COR-L47 (cell line): ENCODE measurements around the gene P2RY6.

Experiments
- DNase-seq: peaks from one replicate; lab custom pipeline; 2025; lab: John Stamatoyannopoulos, UW

P2RY6 gene

DNA sequence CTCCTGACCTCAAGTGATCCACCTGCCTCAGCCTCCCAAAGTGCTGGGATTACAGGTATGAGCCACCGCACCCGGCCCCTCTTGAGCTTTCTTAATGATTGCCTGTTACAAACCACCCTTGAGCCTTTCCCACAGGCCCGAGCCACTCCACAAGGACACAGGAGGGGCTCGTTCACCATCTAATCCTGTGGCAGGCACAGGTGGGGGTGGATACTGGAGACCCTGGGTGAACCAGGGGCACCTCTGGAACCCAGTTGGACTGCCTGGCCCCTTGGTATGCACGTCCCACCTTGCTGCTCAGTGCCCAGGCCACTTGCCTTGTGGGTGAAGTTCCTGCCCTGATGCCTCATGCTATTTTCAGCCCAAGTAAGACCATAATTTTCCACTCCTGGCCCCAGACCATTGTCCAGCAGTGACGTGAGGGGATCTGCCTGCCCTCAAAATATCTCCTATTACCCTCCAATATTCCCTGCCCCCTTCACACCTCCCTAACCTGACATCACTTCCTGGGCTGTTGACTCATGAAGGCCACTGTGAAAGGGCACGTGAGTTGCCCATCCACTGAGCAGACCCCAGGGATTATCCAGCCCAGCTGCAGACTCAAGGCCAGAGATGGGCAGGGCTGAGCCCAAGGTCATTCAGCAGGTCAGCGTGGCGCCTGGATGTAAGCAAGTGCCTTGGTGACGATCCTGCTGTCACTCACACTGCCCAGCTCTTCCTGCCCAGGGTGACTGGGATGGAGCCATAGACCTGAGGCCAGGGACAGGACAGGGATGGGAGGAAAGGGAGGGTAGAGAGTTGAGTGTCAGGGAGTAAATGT is 34.5 kb upstream of the P2RY6 start:
- DNase-seq, result no peak

DNA sequence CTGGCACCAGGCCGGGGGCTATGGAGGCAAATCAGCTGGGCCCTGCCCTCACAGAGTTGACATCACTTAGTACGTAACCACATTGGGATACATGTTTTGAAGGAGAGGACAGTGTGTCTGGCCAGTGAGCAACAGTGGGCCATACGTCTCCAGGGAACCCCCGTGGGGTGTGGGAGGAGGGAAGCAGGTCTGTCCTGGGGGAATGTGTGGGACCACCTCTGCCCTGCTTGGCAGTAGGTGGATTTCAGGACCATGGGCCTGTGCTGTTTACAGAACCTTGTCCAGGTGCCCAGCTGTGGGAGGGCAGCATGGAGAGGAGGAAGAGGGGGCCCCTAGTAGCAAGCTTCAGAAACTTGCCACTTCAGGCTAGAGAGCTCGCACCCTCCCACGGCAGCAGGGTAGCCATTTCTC is 33.0 kb upstream of the P2RY6 start:
- no peak for DNase-seq

DNA sequence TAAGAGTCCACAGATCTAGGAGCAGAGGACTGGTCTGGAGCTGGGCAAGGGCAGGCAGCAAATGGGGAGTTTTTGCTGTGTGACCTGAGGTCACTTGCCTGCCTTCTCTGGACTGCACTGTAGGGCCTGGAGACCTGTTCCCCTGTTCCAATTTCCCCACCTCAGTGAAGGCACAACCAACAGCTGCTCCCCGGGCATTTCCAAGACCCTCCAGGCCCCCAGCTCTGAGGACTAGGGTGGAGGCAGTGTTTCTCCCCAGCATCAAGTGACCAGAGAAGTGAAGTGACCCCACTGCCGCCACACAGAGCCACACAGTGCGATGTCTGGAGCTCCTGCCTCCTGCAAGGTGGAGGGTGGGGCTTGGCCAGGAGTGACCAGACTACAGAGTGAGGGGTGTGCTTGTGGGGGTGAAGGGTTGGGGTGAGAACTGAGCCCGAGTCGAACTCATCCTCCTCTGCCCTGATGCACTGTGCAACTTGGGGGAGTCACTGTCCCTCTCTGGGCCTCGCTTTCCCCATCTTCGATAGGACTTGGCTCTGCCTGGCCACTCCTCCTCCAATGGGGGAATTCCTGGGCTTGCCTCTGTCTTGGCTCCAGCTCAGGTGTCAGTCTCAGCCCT is 32.5 kb upstream of the P2RY6 start:
- DNase-seq, result no peak

DNA sequence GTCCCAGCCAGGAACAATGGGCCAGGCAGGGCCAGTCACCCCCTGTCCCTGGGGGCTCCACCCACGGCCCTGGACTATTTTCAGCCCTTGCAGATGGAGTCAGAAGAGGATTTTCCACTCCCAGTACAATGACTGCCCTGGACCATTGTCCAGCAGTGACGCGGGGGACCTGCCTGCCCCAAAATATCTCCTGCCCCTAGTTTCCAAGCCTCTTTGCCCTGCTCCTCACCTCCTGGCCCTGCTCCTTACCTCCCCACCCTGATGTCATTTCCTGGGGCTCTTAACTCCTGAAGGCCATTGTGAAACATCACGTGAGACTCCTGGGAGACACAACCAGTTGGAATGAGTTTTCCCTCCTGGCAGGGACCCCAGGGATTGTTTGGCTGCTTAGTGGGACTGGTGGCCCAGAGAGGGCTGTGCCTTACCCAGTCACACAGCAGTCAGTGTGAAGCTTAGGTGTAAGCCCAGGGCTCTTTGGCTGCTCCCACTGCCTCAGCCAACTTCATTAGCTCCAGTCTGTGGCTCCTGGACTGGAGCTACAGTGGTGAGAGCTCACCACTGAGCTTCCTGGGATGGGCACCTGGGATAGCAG is 31.9 kb upstream of the P2RY6 start:
- DNase-seq, result no peak

DNA sequence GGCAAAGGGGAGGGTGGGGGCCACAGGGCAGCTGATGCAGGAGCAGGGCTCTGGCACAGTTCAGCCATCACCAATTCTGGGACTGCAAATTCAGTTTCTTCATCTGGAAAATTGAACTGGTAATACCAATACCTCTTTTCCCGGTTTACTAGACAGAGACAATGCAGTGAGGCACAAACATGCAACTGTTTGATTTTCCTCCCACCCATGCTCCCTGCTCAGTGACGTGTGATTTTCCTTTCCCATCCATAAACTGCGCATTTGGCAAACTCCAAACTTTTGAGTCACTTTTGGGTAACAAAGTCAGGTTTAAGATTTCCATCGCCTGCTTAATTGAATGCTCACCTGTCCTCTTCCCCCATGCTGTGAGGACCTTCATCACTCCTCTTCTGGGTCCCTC is 30.8 kb upstream of the P2RY6 start:
- DNase-seq, result no peak

DNA sequence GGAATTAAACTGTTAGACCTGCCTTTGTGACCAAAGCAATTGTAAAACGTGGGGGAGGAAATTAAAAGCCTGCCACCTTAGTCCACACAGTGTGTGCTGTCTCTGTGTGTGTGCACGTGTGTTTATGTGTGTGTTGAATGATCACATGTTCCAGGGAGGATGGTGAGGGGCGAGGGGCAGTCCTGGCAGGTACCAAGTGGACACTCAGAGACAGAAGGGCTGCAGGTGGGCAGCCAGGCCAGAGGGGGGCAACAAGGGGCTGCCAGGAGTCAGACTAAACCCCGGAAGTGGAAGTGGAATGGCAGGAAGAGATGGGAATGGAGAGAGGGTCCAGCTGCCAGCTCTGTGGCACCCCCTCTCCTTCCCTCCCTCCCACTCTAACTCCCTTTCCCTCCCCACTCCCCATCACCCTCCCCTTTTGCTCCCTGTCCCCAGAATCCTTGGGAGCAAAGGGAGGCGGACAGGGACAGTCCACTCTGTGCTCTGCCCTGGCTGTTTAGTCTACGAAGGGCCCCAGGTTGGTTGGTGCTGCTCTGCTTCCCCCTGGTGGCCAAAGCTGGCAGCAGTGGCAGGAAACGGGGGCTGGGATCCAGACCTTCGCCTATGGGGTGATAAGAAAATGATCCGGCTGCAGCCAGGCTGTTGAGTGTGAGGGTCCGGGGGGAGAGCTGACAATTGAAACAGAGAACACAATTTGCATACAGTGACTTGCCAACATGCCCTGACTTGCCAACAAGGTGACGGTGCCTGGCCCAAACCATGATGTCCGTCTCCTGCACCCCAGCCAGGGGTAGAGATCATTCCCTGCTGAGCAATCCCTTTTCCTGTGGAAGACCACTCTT is 29.7 kb upstream of the P2RY6 start:
- DNase-seq, result peak; percentile 70

DNA sequence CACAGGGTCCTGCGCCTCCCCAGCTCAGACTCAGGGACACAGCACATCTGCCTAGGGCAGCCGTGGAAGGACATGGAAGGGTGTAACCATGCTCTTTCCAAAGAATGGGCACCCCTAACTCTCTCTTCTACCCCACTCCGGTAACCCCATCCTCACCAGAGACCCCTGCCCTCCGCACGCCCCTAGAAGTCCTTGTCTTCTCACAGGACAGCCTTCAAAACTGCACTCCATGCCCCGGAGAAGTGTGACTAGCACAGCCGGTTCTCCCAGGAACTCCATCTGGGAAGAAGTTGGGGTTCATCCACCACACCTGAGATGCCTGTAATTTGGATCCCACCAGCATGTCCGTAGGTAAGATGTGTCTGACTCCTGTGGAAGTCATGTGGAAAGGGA is 29.0 kb upstream of the P2RY6 start:
- no peak for DNase-seq

DNA sequence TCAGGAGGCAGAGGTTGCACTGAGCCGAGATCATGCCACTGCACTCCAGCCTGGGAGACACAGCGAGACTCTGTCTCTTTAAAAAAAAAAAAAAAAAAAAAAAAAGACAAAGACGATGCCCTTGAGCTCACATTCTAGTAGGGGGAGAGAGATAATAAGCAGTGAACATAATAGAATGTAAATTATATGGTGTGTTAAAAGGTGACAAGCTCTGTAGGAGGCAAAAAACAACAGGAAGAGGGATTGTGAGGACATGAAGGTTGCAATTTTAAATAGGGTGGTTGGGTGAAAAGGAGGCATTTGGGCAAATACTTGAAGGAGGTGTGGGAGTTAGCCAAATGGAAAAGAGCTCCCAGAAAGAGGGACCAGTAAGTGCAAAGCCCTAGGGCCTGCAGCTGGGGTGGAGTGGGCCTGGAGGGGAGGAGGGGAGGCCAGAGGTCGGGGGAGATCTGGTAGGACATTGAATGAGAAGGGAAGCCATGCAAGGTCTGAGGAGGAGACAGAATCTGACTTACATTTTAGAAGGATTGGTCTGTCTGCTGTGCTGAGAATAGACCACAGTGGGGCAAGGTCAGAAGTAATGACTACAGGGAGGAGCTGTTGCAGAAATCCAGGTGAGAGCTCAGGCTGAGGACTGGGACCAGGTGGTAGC is 27.4 kb upstream of the P2RY6 start:
- peak; percentile 47 for DNase-seq

DNA sequence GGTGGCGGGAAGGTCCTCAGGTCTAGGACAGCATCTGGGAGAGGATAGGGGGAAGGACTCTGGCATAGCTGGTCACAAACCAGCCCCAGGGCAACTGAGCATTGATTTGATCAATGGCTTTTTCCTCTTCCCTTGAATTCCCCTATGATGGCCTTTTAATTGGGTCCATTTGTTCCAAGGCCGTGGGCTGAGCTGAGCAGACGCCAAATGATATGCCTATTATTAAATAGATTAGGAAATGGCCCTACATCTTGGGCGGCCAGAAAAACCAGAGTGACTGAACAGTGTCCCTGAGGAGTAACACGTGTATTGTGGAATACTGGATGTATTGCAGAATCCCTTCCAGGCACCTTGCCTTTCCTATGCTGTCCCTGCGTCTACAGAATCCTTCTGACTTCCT is 26.7 kb upstream of the P2RY6 start:
- DNase-seq, result no peak

DNA sequence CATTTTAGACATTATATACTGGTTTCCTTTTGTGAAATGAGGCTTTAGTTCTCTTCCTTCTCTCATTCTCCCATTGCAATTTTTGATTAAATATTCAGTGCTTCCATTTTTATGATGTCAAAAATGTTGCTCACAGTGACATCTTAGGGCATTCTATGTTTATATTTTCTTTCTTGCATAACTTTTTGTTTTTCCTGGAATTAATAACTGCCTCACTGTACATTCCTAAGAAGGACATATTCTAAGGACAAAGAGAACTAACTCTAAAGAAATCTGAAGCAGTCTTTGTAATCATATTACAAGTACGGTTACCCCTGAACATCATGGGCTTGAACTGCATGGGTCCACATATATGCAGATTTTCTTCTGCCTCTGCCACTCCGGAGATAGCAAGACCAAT is 25.8 kb upstream of the P2RY6 start:
- DNase-seq, result no peak

DNA sequence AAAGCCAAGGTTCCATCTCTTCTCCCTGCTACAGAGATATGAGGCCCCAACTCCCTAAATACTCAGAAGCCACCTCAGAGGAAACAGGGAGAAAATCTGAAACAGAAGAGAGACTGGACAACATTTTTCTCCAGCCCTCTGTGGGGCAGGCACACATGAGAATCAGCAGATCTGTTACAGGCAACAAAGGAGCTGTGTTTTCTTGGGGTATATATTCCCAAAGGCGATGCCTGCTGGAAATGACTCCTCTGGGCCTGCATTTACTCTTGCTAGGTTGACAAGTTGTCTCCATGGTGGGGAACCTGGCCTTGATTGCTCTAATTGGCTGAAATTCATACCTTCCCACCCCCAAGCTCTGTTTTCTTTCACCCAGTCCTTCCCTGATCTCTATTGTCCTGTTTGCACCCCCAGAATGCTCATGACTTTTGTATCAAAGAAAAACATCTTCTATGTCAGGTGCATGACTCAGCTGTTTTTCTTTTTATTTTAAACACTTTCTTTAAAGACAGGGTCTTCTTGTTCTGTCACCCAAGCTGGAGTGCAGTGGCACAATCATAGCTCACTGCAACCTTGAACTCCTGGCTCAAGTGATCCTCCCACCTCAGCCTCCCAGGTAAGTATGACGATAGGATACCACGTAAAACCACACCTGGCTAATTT is 23.5 kb upstream of the P2RY6 start:
- DNase-seq, result no peak

DNA sequence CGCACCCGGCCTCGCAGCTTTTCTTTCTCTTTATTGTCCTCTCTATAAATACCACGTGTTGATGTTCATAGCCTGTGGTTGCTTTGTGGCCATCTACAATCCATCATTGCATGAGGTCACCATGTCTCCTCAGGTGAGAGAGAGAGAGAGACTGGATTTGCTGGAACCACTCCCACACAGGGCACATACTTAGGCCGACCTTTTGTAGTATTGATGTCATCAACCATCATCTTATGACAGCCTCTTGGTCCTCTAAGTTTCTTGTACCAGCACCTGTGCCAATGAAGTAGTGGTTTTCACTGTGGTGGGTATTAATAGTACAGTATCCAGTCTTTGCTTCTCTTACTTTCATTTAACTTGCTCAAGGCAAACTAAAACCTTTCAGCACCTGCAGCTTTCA is 22.8 kb upstream of the P2RY6 start:
- DNase-seq, result no peak

DNA sequence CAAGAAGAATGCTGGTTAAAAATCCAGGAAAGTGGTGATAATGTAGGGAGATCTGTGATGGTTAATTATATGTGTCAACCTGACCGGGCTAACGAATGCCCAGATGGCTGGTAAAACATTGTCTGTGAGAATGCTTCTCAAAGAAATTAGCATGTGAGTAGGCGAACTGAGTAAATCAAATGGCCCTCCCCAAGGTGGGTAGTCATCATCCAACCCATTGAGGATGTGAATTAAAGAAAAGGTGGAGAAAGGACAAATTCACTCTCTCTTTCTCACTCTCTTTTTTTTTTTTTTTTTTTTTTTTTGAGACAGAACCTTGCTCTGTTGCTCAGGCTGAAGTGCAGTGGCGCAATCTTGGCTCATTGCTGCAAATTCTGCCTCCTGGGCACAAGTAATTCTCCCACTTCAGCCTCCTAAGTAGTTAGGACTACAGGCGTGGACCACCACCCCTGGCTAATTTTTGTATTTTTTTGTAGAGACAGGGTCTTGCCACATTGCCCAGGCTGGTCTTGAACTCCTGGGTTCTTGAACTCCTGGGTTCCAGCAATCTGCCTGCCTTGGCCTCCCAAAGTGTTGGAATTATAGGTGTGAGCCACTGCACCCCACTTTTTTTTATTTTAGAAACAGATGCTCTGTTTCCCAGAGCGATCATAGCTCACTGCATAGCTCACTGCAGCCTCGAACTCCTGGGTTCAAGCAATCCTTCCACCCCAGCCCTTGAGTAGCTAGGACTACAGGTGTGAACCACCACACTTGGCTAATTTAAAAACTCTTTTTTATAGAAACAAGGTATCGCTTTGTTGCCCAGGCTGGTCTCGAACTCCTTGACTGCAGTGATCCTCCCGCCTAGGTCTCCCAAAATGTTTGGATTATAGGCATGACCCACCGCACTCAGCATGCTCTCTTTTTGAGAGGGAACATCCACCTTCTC is 22.0 kb upstream of the P2RY6 start:
- no peak for DNase-seq

DNA sequence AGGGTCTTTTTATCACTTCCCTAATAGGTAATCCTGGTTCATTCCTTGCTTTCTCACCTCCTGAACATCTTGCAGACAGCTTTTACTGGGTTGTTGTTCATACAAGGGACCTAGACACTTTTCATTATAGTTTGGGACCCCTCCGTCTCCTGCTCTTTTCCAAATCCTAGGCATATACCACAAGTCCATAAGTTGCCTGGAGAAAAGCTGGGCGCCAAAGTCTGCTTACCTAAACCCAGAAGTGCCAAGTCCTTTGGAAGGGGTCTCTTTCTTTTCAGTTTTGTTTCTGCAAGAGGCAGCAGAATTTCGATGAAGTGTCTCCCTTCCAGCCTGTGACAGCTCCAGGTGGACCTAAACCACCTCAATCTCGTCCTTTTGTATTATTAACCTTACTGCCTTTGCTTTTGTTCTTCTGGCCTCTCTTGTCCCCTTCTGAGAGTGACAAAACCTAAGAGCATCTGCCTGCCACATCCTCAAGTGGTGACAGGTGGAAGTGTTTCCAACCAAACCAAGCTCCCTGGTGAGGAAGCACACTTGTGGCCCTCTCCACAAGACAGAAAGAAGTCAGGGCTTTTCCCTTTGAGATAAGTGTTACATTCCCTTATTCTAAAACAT is 19.5 kb upstream of the P2RY6 start:
- peak; percentile 38 for DNase-seq

DNA sequence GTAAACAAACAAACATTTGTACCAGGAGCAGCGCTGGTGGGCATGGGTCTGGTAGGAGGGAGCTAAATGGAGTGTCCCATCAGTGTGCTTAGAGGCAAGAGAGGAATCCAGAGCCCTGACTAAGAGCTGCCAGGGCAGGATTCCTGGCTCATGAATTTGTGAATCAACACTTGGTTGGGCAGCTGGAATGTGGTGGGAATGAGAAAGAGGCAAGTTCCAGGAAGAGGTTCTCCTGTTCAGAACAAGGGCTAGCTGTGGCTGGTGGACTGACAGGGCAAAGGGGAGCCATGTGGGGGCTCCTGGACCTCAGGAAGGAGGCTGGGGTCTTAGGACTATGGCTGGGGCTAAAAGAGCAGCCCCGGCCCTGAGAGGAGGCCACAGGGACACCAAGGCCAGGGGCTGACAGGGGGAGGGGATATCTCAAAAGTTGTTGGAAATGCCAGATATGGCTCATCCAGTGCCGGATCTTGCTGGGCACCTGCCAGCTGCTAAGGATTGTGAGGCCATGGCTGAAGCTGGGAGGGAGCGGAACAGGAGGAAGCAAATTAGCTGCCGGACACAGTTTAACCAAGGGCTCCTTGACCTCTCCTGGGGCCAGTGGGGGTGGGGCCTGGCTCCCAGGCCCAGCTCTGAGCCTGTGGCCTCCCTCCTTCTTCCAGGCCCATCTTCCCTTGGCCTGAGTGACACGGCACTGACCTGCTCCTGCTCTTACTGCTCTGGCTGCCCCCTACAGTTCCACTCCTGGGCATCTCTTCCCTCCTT is 14.6 kb upstream of the P2RY6 start:
- no peak for DNase-seq

DNA sequence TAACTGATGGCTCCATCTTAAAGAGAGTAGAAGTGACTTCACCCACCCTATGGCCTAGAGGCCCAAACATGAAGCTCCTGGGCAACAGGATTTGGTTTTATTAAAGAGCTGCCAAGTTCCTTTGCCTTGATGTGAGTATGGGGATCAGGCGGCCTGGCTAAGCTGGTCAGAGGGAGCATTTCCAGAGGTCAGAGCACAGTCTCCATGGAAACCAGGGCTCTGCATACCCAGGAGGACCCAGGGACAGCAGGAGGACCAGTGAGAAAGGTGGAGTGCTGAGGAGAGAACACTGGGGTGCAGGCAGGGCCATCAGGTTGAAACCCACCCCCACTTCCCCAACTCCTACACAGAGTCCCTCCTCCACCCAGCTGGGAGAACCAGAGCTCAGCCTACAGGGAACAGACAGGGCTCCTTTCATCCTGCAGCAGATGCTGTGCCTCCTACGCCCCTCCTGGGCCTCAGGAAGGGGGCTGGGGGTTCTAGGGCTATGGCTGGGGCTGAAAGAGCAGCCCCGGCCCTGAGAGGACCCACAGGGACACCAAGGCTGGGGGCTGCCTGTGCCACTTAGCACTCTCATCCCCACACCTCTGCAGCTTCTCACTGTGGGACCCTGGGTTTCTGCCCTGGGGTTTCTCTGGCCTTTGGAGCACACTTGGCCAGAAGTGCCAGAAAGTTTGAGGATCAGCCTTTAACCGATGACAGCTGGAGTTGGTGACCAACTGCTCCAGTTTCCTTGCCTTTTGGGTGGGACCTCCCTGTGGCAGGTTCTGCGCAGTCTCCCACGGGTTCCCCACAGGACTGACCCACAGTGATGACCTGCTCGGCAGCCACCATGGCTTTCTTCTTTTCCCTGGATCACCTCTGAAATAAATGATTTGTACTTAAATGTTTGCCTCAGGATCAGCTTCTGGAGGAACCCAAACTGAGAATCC is 13.8 kb upstream of the P2RY6 start:
- DNase-seq, result no peak

DNA sequence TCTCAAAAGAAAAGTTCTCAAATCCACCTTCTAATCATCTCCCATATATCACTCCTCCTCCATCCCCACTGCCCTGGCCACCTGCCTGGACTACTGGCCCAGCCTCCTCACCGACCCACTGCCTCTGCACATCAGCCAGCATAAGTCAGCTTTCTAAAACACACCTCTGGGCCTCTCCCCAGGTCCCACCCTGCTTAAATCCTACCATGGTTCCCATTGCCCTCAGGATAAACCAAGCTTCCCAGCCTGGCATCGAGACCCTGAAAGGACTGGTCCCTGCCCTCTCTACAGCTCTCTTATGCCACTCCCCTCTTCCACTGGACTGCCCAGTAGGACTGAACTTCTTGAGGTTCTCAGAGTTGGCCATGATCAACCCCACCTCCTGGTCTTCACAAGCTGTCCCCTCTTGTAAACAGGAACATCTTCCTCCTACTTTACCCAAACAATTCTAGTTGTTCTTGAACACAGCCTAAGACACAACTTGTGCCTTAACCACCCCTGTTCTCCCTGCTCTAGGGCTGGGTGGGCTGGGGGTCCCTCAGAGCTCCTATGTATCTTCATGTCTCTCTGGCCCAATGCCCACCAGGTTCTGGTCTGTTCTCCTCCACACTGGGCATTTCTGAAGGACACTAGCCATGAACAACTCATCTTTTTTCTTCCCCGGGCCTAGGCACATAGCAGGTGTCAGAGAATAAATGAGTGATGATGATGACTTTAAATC is 12.6 kb upstream of the P2RY6 start:
- DNase-seq, result no peak

DNA sequence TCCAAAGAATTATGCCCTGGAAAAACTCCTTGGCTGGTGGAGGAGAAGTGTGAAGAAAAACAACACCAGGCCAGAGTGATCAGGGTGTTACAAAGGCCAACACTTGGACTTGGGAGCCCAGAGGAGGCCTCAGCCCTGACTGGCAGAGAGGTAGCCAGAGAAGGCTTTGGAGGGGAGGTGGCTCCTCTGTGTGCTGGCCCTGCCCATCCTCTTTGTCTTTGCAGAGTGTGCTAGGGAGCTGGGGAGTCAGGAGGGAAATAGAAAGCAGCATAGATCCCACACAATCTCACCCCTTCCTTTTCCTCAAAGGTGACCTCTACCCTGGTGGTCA is 12.0 kb upstream of the P2RY6 start:
- DNase-seq, result no peak
